GM18870 (cell line): ENCODE data around the gene MZB1.
"Not testable (repeated sequence)": the region's sequence is repeated elsewhere in the genome, so short reads cannot be mapped to it uniquely, and the experiment has no call there.

Source experiments
- ATAC-seq: cut with Tn5 transposase; IDR thresholded peaks from one replicate; pipeline ENCODE4 v1.9.1; 2021; ENCODE audit warnings: moderate library complexity; ENCODE audit not compliant: unreplicated experiment

MZB1 gene

GRCh38 chr5:139378101-139378825, 11.4 kb downstream of the MZB1 start:
- ATAC-seq = no peak

- ATAC-seq = no peak
Measured at GRCh38 chr5:139377226-139377625, 12.5 kb downstream of the MZB1 start.

GRCh38 chr5:139376364-139376763, 13.3 kb downstream of the MZB1 start:
- ATAC-seq = no peak

GRCh38 chr5:139374909-139375308, 14.8 kb downstream of the MZB1 start:
- no peak for ATAC-seq

- no peak for ATAC-seq
Measured at GRCh38 chr5:139371482-139372435, 18.0 kb downstream of the MZB1 start.

- ATAC-seq = no peak
Measured at GRCh38 chr5:139369181-139369580, 20.5 kb downstream of the MZB1 start.

- no peak for ATAC-seq
Measured at GRCh38 chr5:139368613-139369012, 21.1 kb downstream of the MZB1 start.

- ATAC-seq = no peak
Measured at GRCh38 chr5:139364466-139364865, 25.2 kb downstream of the MZB1 start.

GRCh38 chr5:139363937-139364336, 25.8 kb downstream of the MZB1 start:
- no peak for ATAC-seq

GRCh38 chr5:139361835-139362429, 27.8 kb downstream of the MZB1 start:
- no peak for ATAC-seq

- no peak for ATAC-seq
Measured at GRCh38 chr5:139360384-139360783, 29.3 kb downstream of the MZB1 start.

GRCh38 chr5:139358064-139358463, 31.6 kb downstream of the MZB1 start:
- ATAC-seq = no peak

- ATAC-seq = not testable (repeated sequence)
Measured at GRCh38 chr5:139355900-139356299, 33.8 kb downstream of the MZB1 start.

- ATAC-seq = no peak
Measured at GRCh38 chr5:139354186-139354585, 35.5 kb downstream of the MZB1 start.

GRCh38 chr5:139347863-139348262, 41.9 kb downstream of the MZB1 start:
- not testable (repeated sequence) for ATAC-seq

GRCh38 chr5:139345442-139345841, 44.3 kb downstream of the MZB1 start:
- not testable (repeated sequence) for ATAC-seq

- ATAC-seq = no peak
Measured at GRCh38 chr5:139344177-139344576, 45.5 kb downstream of the MZB1 start.

GRCh38 chr5:139343476-139343875, 46.2 kb downstream of the MZB1 start:
- ATAC-seq = no peak

GRCh38 chr5:139342423-139342723, 47.3 kb downstream of the MZB1 start:
- ATAC-seq = no peak

- peak; percentile 78 for ATAC-seq
Measured at GRCh38 chr5:139341689-139342422, 47.9 kb downstream of the MZB1 start, which contains the start of gene PAIP2. Gene PAIP2, plus strand, starts transcription at chr5:139341854. Its CDS starts 21,931 bp downstream, at chr5:139363785.

- no peak for ATAC-seq
Measured at GRCh38 chr5:139341187-139341688, 48.5 kb downstream of the MZB1 start.
